Measurements from ENCODE around the gene CD48.

DNA sequence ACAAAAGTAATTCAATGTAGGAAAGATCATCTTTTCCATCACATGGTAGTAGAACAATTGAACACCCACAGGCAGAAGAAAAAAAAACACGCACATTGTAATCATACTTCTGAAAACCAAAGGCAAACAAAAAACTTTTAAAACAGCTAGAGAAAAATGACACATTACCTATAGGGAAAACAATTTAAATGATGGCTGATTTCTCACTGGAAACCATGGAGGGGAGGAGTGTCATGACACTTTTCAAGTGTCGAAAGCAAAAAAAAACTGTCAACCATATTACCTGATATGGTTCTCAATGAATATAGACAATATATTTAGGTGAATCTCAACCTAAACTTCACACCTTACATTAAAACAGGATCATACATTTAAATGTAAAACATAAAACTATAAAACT lies 26.6 kb upstream of the CD48 start:
- TF ChIP-seq, protein P1, sequence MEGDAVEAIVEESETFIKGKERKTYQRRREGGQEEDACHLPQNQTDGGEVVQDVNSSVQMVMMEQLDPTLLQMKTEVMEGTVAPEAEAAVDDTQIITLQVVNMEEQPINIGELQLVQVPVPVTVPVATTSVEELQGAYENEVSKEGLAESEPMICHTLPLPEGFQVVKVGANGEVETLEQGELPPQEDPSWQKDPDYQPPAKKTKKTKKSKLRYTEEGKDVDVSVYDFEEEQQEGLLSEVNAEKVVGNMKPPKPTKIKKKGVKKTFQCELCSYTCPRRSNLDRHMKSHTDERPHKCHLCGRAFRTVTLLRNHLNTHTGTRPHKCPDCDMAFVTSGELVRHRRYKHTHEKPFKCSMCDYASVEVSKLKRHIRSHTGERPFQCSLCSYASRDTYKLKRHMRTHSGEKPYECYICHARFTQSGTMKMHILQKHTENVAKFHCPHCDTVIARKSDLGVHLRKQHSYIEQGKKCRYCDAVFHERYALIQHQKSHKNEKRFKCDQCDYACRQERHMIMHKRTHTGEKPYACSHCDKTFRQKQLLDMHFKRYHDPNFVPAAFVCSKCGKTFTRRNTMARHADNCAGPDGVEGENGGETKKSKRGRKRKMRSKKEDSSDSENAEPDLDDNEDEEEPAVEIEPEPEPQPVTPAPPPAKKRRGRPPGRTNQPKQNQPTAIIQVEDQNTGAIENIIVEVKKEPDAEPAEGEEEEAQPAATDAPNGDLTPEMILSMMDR (IDR thresholded peaks at IDR 0.05; ENCODE audit: low read depth, low read length), result no peak
- no peak for TF ChIP-seq EZH2phosphoT487 (IDR thresholded peaks at IDR 0.05; ENCODE audit: low read depth)

All from OCI-LY3 (cell line).